Loucy (cell line): Measurements from ENCODE around the gene ETNK1.
A peak's percentile ranks its signal among the peaks of the same experiment; 100 is the strongest.

Source experiments
- H2AFZ ChIP-seq: fragments of 200-600 bp; sonication (generic); 2 replicates; pipeline ENCODE4 v1.6.0; 2016; ENCODE audit warnings: antibody characterized with exemption, mild to moderate bottlenecking, low read length, moderate library complexity
- H3F3A ChIP-seq: fragments of 200-600 bp; 2 replicates; pipeline ENCODE4 v1.6.0; 2016; ENCODE audit warnings: antibody characterized with exemption, low read depth, mild to moderate bottlenecking
- H3K27me3 ChIP-seq: fragments of 200-600 bp; sonication (generic); 2 replicates; pipeline ENCODE4 v1.6.1; 2014; ENCODE audit warnings: low read length, mild to moderate bottlenecking; ENCODE audit not compliant: insufficient read depth, poor library complexity, severe bottlenecking
- H3K36me3 ChIP-seq: fragments of 200-600 bp; sonication (generic); 2 replicates; pipeline ENCODE4 v1.6.1; 2016; ENCODE audit warnings: low read length; ENCODE audit not compliant: insufficient read depth
- H3K4me1 ChIP-seq: fragments of 200-600 bp; sonication (generic); 2 replicates; pipeline ENCODE4 v1.5.1; 2014; ENCODE audit warnings: low read length, mild to moderate bottlenecking; ENCODE audit not compliant: insufficient read depth, poor library complexity, severe bottlenecking
- H3K4me2 ChIP-seq: fragments of 200-600 bp; sonication (generic); 2 replicates; pipeline ENCODE4 v1.6.0; 2014; ENCODE audit warnings: antibody characterized with exemption, low read length, low read depth, mild to moderate bottlenecking; ENCODE audit not compliant: poor library complexity, severe bottlenecking
- H3K4me3 ChIP-seq: fragments of 200-600 bp; sonication (generic); 2 replicates; pipeline ENCODE4 v1.5.1; 2014; ENCODE audit warnings: low read length, mild to moderate bottlenecking, mixed read lengths; ENCODE audit not compliant: poor library complexity, severe bottlenecking
- H3K79me2 ChIP-seq: fragments of 200-600 bp; sonication (generic); 2 replicates; pipeline ENCODE4 v1.6.1; 2014; ENCODE audit warnings: low read length; ENCODE audit not compliant: insufficient read depth
- H3K9ac ChIP-seq: fragments of 200-600 bp; sonication (generic); 2 replicates; pipeline ENCODE4 v1.6.0; 2014; ENCODE audit warnings: mild to moderate bottlenecking, low read depth, low read length, moderate library complexity; ENCODE audit not compliant: poor library complexity, severe bottlenecking
- H3K9me2 ChIP-seq: fragments of 200-600 bp; sonication (generic); replicated peaks from 2 replicates; pipeline ENCODE4 v1.6.1; 2016; ENCODE audit warnings: low read depth, low read length, mixed read lengths
- H3K9me3 ChIP-seq: fragments of 200-600 bp; sonication (generic); 2 replicates; pipeline ENCODE4 v1.6.1; 2014; ENCODE audit warnings: mild to moderate bottlenecking, antibody characterized with exemption, low read length, low read depth; ENCODE audit not compliant: insufficient read depth
- H4K20me1 ChIP-seq: fragments of 200-600 bp; sonication (generic); 2 replicates; pipeline ENCODE4 v1.6.0; 2014; ENCODE audit warnings: antibody characterized with exemption, low read length, mild to moderate bottlenecking; ENCODE audit not compliant: insufficient read depth, poor library complexity, severe bottlenecking
- EZH2phosphoT487 ChIP-seq: fragments of 200-600 bp; IDR thresholded peaks from 2 replicates; pipeline ENCODE4 v1.6.1; 2018; ENCODE audit warnings: antibody characterized with exemption, mild to moderate bottlenecking, moderate library complexity, borderline replicate concordance
- TF ChIP-seq, protein P1 (sequence below): fragments of 200-600 bp; sonication (generic); conservative IDR thresholded peaks from 2 replicates; pipeline ENCODE4 v1.5.1; 2014; ENCODE audit warnings: mild to moderate bottlenecking, antibody characterized with exemption, low read length

The ETNK1 gene

DNA sequence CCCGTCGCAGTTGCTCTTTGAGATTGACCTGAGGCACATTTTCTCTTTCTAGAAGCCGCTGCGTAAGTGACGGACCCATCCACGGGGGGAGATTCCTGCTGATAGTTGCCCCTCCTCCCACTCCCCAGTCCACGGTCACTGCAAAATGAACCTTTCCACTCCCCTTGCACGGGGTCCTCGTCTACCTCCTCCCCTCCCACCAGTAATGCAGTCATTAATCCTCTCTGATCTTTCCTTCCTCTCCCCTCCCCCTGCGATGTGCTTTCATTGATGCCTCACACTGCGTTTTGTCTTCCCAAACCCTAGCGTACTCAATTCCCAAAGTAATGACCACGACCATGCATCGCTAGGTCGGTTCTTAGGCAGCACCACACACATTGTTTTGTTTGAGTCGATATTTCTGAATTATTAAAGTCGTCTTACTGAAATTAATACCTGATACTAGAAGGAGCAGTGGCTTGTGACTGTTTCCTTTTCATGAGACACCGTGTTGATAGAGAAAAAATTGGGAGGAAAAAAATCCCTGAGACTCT is 857 bp downstream of the ETNK1 start:
- Histone ChIP-seq H2AFZ (peak overlapping the region; percentile 95), H4K20me1 (peaks cover 57% of the 10 kb centered on the region), H3K9me3 (no peaks in the 10 kb centered on the region), H3K36me3 (no peaks in the 10 kb centered on the region), H3K79me2 (peaks cover 60% of the 10 kb centered on the region), H3K4me1 (peaks cover 46% of the 10 kb centered on the region), H3K9ac (peak overlapping the region; percentile 84), H3K4me3 (peak overlapping the region; percentile 79), H3K4me2 (peak overlapping the region; percentile 94), H3K9me2 (no peaks in the 10 kb centered on the region), H3F3A (no peaks in the 10 kb centered on the region), H3K27me3 (no peaks in the 10 kb centered on the region)
- no peak for TF ChIP-seq EZH2phosphoT487
- TF ChIP-seq, protein P1, sequence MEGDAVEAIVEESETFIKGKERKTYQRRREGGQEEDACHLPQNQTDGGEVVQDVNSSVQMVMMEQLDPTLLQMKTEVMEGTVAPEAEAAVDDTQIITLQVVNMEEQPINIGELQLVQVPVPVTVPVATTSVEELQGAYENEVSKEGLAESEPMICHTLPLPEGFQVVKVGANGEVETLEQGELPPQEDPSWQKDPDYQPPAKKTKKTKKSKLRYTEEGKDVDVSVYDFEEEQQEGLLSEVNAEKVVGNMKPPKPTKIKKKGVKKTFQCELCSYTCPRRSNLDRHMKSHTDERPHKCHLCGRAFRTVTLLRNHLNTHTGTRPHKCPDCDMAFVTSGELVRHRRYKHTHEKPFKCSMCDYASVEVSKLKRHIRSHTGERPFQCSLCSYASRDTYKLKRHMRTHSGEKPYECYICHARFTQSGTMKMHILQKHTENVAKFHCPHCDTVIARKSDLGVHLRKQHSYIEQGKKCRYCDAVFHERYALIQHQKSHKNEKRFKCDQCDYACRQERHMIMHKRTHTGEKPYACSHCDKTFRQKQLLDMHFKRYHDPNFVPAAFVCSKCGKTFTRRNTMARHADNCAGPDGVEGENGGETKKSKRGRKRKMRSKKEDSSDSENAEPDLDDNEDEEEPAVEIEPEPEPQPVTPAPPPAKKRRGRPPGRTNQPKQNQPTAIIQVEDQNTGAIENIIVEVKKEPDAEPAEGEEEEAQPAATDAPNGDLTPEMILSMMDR, result no peak

DNA sequence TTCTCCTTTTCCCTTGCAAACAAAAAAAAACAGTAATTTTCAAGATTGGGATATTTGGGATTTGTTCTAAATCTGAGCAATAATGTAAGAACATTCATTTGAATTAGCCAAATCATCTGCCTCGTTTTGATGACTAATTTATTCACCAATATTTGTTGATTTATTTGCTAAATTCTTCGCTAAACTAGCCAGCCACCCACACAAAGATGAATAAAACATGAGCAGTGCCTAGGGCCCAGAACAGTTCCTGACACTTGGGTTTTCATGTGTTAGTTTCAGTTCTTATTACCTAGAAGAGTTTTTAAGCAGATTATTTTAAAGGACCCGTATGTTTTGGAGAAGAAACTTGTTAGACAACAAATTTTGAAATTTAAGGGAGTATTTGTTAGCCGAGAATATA is 1.4 kb downstream of the ETNK1 start:
- Histone ChIP-seq H2AFZ (no peak overlapping the region), H3K9me2 (no peaks in the 10 kb centered on the region), H3F3A (no peaks in the 10 kb centered on the region), H3K4me3 (peak overlapping the region; percentile 79), H3K27me3 (no peaks in the 10 kb centered on the region), H3K79me2 (peaks cover 64% of the 10 kb centered on the region), H3K36me3 (no peaks in the 10 kb centered on the region), H4K20me1 (peaks cover 61% of the 10 kb centered on the region), H3K9me3 (no peaks in the 10 kb centered on the region), H3K4me2 (peak overlapping the region; percentile 94), H3K4me1 (peaks cover 47% of the 10 kb centered on the region), H3K9ac (peak overlapping the region; percentile 84)
- TF ChIP-seq, protein P1, result no peak
- TF ChIP-seq EZH2phosphoT487, result no peak

DNA sequence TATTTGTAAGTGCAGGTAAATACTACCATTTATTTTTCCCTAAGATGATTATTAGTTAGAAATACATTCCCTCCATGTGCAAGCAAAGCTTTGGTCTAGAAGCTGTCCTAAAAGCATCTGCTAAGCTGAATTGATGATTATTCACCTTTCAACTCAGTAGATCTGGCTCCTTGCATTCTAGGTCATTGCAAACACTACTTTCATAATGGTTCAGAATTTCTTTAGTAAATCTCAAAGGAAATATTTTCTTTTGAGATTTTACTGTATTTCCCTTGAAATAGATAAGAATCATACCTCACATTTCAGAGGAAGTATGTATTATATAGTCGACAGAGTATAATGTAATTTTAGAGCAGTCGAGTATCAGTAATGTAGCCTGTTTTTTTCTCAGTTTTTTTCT is 2.4 kb downstream of the ETNK1 start:
- Histone ChIP-seq H3K9me3 (no peaks in the 10 kb centered on the region), H2AFZ (no peak overlapping the region), H3F3A (no peaks in the 10 kb centered on the region), H3K4me1 (peaks cover 47% of the 10 kb centered on the region), H4K20me1 (peaks cover 71% of the 10 kb centered on the region), H3K4me2 (peak overlapping the region; percentile 94), H3K9me2 (no peaks in the 10 kb centered on the region), H3K4me3 (peak overlapping the region; percentile 79), H3K9ac (peak overlapping the region; percentile 84), H3K79me2 (peaks cover 73% of the 10 kb centered on the region), H3K27me3 (no peaks in the 10 kb centered on the region), H3K36me3 (no peaks in the 10 kb centered on the region)
- TF ChIP-seq, protein P1, result no peak
